ENCODE measurements around the gene PDK2.

PDK2 gene

GRCh38 chr17:50153650-50154575, 58.8 kb downstream of the PDK2 start:
- no peak for DNase-seq

- no peak for DNase-seq
Observed at GRCh38 chr17:50154604-50155003, 59.5 kb downstream of the PDK2 start.

DNA sequence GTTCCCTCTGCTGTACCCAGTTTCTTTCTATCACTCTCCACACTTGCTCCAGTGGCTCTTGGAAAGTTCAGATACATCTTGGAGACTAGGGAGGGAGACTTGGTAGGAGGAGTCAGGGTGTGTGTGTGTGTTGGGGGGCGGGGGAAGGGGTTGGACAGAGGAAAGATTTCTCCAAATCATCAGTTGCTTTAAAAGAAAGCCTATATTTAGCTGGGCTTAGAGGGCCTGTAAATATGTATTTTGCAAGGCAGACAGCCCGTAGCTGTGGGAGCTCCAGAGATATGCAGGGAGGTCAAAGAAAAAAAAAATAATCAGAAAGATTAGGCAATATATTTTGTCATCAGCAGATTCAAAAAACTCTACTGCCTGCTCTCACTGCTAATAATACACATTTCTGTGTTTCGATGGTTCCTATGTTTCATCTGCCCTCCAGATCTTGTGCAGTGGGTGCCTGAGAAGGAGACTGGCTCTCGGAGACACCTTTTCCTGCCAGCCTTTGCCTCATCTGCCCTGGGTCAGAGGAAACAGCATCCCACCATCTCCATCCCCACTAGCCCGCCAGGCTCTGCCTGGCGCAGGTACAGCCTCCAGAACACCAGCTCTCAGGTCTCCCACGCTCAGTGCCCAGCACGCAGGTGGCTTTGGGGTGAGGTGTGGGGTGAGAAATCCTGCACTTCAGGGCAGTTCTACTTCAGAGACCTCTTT, 60.1 kb downstream of the PDK2 start:
- DNase-seq, result no peak

DNA sequence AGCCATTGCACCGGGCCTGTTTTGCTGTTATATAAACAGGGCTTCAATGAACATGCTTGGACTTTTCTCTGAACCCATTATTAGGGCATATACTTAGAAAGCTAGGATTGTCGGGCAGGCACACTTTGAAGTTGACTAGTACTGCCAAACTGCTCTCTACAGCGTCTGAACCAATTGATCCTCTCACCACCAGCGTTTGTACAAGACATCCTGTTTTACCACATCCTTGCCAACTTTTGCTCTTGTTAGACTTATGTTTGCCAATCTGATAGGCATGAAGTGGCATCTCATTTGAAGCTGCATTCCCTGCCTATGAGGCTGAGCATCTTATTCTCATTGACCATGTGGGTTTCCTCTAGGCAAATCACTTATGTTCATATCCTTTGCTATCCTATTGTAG, 62.7 kb downstream of the PDK2 start:
- DNase-seq, result no peak

GRCh38 chr17:50161023-50161910, 66.1 kb downstream of the PDK2 start:
- DNase-seq, result peak; percentile 84
